ENCODE data around the gene S100A6. TPM values are rescaled to one million over a fixed set of nuclear protein-coding genes. Genes with fewer than 3 reads are reported as not detected.

S100A6 gene
- total and polyA plus RNA-seq, 2 donors (not counting 3 experiments of a cell fraction or from before 2014, with no cell fraction given), result 552 to 908 TPM

DNA sequence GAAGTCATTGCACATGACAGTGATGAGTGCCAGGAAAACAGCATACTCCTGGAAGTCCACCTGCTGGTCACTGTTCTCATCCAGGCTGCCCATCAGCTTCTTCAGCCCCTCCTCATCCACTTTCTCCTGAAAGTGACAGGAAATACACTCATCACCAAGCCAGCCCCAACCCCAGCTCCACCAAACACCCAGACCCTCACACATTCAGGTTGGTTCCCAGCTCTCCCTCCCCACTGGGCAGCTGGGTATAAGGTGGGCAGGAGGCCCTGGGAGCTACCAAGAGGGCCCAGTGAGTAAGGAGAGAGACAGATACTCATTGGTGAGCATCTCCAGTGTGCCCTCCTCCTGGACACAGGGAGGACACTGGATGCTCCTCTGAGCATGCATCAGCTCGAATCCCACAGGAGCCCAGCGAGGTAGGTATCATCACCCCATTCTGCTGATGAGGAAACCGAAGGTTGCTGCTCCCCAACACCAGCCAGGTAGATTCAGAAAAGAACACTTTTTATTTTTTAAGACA is 25.7 kb upstream of the S100A6 start:
- no peak for FAIRE-seq
- Histone ChIP-seq H3K9ac (replicated peaks; ENCODE audit: extremely low read depth, insufficient read depth, low read length) (no peak overlapping the region), H2AFZ (ENCODE audit: low read depth, low read length) (no peak overlapping the region), H3K9me1 (replicated peaks; ENCODE audit: control insufficient read depth, extremely low read depth, insufficient read depth, low read length) (no peaks in the 10 kb centered on the region), H3K36me3 (ENCODE audit: control insufficient read depth in 2 of 2, extremely low read depth in 1 of 2, insufficient read depth in 2 of 2, low read length in 2 of 2) (no peaks in the 10 kb centered on the region), H3K27ac (ENCODE audit: insufficient read depth, low read depth, low read length) (no peak overlapping the region), H3K9me3 (replicated peaks; ENCODE audit: control insufficient read depth, insufficient read depth, low read length) (no peaks in the 10 kb centered on the region), H3K4me1 (ENCODE audit: control insufficient read depth, extremely low read depth, insufficient read depth, low read length) (peaks cover 12% of the 10 kb centered on the region), H3K4me2 (ENCODE audit: insufficient read depth, low read length) (no peak overlapping the region), H3K79me2 (ENCODE audit: control insufficient read depth, insufficient read depth, low read length) (no peaks in the 10 kb centered on the region), H3K4me3 (replicated peaks in 1 of 3; ENCODE audit: insufficient read depth in 1 of 3, low read depth in 1 of 3, low read length in 3 of 3) (no peak overlapping the region), H3K27me3 (ENCODE audit: control insufficient read depth in 2 of 2, insufficient read depth in 2 of 2, low read length in 2 of 2) (no peaks in the 10 kb centered on the region), H4K20me1 (replicated peaks; ENCODE audit: control insufficient read depth, extremely low read depth, insufficient read depth, low read length) (no peaks in the 10 kb centered on the region)
- CTCF ChIA-PET, result interaction anchor here (1.5 to 4.5 kb wide), 3 partner anchors 10 to 51 kb away, joined by 5 to 25 read pairs (median 13); no protein-coding TSS in a partner anchor
- intact Hi-C loops (cut with micrococcal nuclease) (no loop called here), dilution Hi-C loops (cut with MboI; ENCODE audit: extremely low pct_ligation_motif_present, low sequenced_read_pairs) (no loop called here)
- DNase-seq (ENCODE audit: low read depth, low spot score), result no peak
- BruUV-seq (replicated peaks), result no TSS peak
- POLR2A ChIA-PET, result no interaction called here
- TF ChIP-seq GATA2 (IDR thresholded peaks at IDR 0.05; ENCODE audit: insufficient read depth, insufficient read length, low read depth, low read length) (no peak), POLR2A (IDR thresholded peaks at IDR 0.05; ENCODE audit: low read depth, low read length) (no peak), FOS (IDR thresholded peaks at IDR 0.05; ENCODE audit: borderline replicate concordance, insufficient read depth, low read length) (no peak), POLR2AphosphoS5 (IDR thresholded peaks at IDR 0.05; ENCODE audit: insufficient read depth, low read depth, low read length) (no peak), JUN (IDR thresholded peaks at IDR 0.05; ENCODE audit: borderline replicate concordance, insufficient read depth, insufficient read length, low read depth) (no peak), MYC (IDR thresholded peaks at IDR 0.05; ENCODE audit: low read depth, low read length) (no peak), EZH2 (IDR thresholded peaks at IDR 0.05; ENCODE audit: borderline replicate concordance, low read depth, low read length, severe bottlenecking) (no peak)
- TF ChIP-seq, protein P1, sequence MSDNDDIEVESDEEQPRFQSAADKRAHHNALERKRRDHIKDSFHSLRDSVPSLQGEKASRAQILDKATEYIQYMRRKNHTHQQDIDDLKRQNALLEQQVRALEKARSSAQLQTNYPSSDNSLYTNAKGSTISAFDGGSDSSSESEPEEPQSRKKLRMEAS (IDR thresholded peaks at IDR 0.05; ENCODE audit: insufficient read depth, insufficient read length), result no peak
- TF ChIP-seq, protein P2, sequence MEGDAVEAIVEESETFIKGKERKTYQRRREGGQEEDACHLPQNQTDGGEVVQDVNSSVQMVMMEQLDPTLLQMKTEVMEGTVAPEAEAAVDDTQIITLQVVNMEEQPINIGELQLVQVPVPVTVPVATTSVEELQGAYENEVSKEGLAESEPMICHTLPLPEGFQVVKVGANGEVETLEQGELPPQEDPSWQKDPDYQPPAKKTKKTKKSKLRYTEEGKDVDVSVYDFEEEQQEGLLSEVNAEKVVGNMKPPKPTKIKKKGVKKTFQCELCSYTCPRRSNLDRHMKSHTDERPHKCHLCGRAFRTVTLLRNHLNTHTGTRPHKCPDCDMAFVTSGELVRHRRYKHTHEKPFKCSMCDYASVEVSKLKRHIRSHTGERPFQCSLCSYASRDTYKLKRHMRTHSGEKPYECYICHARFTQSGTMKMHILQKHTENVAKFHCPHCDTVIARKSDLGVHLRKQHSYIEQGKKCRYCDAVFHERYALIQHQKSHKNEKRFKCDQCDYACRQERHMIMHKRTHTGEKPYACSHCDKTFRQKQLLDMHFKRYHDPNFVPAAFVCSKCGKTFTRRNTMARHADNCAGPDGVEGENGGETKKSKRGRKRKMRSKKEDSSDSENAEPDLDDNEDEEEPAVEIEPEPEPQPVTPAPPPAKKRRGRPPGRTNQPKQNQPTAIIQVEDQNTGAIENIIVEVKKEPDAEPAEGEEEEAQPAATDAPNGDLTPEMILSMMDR (IDR thresholded peaks at IDR 0.05; ENCODE audit: extremely low read depth in 1 of 2, insufficient read depth in 1 of 2, low read depth in 1 of 2, low read length in 2 of 2), result no peak
